GM12892 (cell line): Measurements from ENCODE around the gene NCAPD3.

ENCODE experiments used
- POLR2A ChIP-seq: IDR thresholded peaks from 2 replicates; pipeline ENCODE4 v1.6.1; 2011; ENCODE audit warnings: low read depth, low read length, control low read depth
- POLR2AphosphoS5 ChIP-seq: IDR thresholded peaks from 2 replicates; pipeline ENCODE4 v1.6.1; 2011; ENCODE audit warnings: low read depth, low read length, control low read depth

GRCh38 chr11:134260983-134261382 lies 37.2 kb upstream of the NCAPD3 start:
- TF ChIP-seq POLR2A (no peak), POLR2AphosphoS5 (no peak)
